Subcutaneous abdominal adipose tissue (tissue), 5 donors: ENCODE measurements around the gene RAB11FIP4.

Experiments used
- H3K27ac ChIP-seq: one replicate; pipeline ENCODE4 v1.7.0; 2013; ENCODE audit warnings: low read depth, mild to moderate bottlenecking, inconsistent platforms, low read length, moderate library complexity
- H3K27me3 ChIP-seq, 5 donors: one replicate each; pipeline ENCODE4 v1.7.0; 2013; ENCODE audit warnings: low read length in 5 of 5, inconsistent platforms in 1 of 5; ENCODE audit not compliant: control insufficient read depth in 5 of 5, insufficient read depth in 4 of 5
- H3K36me3 ChIP-seq, 5 donors: one replicate each; pipeline ENCODE4 v1.7.0; 2013; ENCODE audit warnings: low read length in 5 of 5; ENCODE audit not compliant: control insufficient read depth in 5 of 5, insufficient read depth in 5 of 5
- H3K4me1 ChIP-seq, 5 donors: one replicate each; pipeline ENCODE4 v1.7.0; 2013; ENCODE audit warnings: low read length in 5 of 5, mild to moderate bottlenecking in 3 of 5, moderate library complexity in 1 of 5; ENCODE audit not compliant: control insufficient read depth in 5 of 5, insufficient read depth in 5 of 5
- H3K4me3 ChIP-seq, 5 donors: one replicate each; pipeline ENCODE4 v1.7.0; 2013; ENCODE audit warnings: low read length in 5 of 5, low read depth in 1 of 5
- H3K9ac ChIP-seq, 5 donors: one replicate each; pipeline ENCODE4 v1.7.0; 2013; ENCODE audit warnings: low read length in 5 of 5, mild to moderate bottlenecking in 4 of 5, moderate library complexity in 3 of 5
- H3K9me3 ChIP-seq, 5 donors: one replicate each; pipeline ENCODE4 v1.7.0; 2013; ENCODE audit warnings: low read length in 5 of 5; ENCODE audit not compliant: control insufficient read depth in 5 of 5
- donor health status: healthy.
- donor health status: healthy.
- donor health status: healthy.
- donor health status: healthy.
- donor health status: healthy.

The RAB11FIP4 gene

DNA sequence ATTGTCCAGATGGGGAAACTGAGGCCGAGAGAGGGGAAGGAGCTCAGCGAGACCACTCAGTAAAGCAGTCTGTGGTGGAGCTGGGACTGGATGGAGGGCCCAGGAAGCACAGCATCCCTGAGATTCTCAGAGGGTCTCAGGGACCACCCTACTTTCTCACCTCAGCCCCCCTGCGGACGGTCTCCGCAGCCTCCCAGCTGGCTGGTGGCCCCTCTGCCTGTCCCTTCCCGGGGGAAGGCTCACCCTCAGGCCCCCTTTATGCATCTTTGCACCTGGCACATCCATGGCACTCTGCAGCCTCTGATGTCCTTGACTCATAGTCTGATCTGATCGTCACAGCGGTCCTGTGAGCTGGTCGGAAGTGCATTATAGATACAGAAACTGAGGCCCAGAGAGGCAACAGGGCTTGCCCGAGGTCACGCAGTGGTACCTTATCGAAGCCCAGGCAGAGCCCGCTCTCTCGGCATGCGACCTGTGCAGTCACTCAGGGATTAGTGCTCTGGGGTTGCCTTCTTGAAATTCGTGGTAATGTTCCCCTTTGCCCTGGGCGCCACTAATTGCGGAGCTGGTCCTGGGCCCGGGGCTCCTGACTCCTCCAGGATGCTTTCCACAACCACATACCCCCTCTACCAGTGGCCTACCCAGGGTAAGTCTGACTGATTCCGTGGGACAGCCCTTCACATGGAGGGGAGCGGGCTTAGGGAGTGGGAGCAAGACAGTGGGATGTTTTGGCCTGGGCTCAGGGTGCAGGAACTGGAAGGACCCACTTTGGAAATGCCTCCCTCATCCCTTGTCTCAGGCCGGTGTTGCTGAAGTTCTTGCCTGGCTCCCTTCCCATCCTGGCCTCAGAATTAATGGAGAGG is 24.4 kb downstream of the RAB11FIP4 start:
- no peaks in the 10 kb centered on the region for H3K9me3 ChIP-seq
- H3K4me3 ChIP-seq: no peak overlapping the region
- H3K27me3 ChIP-seq: peaks cover 0 to 15% (median 9%) of the 10 kb centered on the region in 5 donors
- H3K4me1 ChIP-seq: peaks cover 0 to 6% (median 0%) of the 10 kb centered on the region in 5 donors
- H3K27ac ChIP-seq: no peak overlapping the region
- no peaks in the 10 kb centered on the region for H3K36me3 ChIP-seq
- no peak overlapping the region for H3K9ac ChIP-seq

DNA sequence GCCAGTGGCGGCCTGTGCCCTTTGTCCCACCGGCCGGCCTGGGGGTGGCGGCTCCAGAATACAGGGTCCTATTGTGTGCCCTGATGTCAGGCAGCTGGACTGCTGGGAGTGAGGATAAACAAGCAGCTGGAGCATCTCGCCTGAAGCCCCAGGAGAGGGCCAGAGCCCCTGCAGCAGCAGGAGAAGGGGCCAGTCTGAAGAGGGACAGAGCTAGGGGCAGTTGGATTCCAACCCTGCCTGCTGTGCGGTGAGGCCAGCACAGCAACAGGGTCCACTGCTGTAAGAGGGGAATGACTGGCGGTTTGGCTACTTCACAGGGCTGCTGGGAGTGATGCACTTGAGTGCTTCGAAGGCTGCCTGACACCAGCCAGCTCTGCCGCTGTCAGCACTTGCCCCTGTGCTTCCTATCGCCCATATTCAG is 25.0 kb downstream of the RAB11FIP4 start:
- no peak overlapping the region for H3K4me3 ChIP-seq
- H3K9me3 ChIP-seq: no peaks in the 10 kb centered on the region
- H3K4me1 ChIP-seq: peaks cover 0 to 6% (median 0%) of the 10 kb centered on the region in 5 donors
- no peak overlapping the region for H3K27ac ChIP-seq
- no peaks in the 10 kb centered on the region for H3K36me3 ChIP-seq
- no peak overlapping the region for H3K9ac ChIP-seq
- H3K27me3 ChIP-seq: peaks cover 0 to 15% (median 9%) of the 10 kb centered on the region in 5 donors

DNA sequence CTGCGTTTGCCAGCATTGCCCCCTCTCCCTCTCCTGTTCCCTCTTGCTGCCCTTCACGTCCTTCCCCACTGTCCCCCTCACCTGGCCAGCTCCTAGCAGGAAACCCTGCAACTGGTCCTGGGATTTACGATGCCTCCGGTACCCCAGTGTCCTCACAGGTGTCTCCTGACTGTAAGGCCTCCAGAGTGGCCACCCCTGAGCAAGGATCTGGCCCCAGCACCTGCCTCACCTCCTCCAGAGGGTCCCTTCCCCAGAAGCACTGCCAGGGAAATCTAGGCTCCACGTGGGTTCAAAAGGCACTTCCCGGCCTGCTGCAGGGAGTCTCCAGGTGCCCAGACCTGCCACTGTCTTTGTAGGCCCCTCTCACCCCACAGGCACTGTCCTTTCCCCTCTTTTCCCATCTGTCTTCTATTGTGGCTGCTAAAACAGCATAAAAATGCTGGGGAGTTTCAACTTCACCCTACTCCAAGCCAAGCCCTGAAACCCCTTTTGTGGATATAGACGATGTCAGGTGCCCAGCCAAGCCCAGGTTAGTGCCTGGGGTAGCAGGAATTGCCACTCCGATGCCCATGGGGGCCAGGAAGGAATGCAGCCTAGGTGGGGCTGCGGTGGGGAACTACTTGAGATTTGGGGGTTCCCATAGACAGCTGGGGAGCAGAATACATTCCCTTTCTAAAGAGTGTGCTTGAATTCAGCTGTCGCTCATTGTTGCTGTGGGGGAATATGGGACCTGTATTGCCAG is 25.7 kb downstream of the RAB11FIP4 start:
- Histone ChIP-seq H3K9ac (no peak overlapping the region), H3K27ac (no peak overlapping the region), H3K4me1 (peaks cover 0 to 6% (median 0%) of the 10 kb centered on the region in 5 donors), H3K36me3 (no peaks in the 10 kb centered on the region), H3K4me3 (no peak overlapping the region), H3K9me3 (peaks cover 0 to 4% (median 0%) of the 10 kb centered on the region in 5 donors), H3K27me3 (peaks cover 0 to 10% (median 9%) of the 10 kb centered on the region in 5 donors)

DNA sequence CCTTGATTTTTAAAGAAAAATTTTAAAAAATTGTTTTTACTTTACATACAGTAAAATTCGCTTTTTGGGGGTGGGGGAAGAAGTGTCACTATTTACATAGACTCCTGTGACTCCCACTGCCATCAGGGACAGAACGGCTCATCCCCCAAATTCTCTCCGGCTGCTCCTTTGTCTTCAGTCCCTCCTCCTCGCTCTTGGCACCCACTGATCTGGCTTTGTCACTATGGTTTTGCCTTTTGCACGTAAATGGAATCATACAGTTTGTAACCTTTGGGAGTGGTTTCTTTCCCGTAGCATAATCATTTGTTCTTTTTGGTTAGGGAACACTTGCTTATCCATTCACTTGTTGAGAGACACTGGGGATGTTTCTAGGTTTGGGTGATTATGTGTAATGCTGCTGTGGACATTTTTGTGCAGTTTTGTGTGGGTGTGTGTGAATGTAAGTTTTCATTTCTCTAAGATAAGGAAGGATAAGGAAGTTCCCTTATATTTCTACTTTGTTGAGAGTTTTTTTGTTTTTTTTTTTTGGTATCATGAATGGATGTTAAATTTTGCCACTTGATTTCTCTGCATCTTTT is 27.4 kb downstream of the RAB11FIP4 start:
- Histone ChIP-seq H3K36me3 (no peaks in the 10 kb centered on the region), H3K9ac (no peak overlapping the region), H3K4me1 (peaks cover 0 to 6% (median 0%) of the 10 kb centered on the region in 5 donors), H3K9me3 (peaks cover 0 to 6% (median 2%) of the 10 kb centered on the region in 5 donors), H3K27ac (no peak overlapping the region), H3K4me3 (no peak overlapping the region), H3K27me3 (peaks cover 0 to 7% (median 3%) of the 10 kb centered on the region in 5 donors)

DNA sequence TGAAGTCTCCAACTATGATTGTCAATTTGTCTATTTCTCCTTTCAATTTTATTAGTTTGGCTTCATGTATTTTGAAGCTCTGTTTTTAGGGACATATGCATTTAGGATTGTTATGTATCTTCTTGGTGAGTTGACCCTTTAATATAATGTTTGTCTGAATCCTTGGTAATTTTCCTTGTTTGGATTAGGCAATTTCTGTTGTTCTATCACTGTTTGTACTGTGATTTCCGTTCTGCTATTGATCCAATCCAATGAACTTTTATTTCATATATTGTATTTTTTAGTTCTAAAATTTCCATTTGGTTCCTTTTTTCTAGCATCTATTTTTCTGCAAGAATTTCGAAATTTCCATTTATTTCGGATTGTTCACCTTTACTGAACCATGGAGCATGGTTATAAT is 31.0 kb downstream of the RAB11FIP4 start:
- no peaks in the 10 kb centered on the region for H3K36me3 ChIP-seq
- peaks cover 0 to 2% (median 0%) of the 10 kb centered on the region in 5 donors for H3K27me3 ChIP-seq
- peaks cover 0 to 6% (median 2%) of the 10 kb centered on the region in 5 donors for H3K9me3 ChIP-seq
- no peak overlapping the region for H3K27ac ChIP-seq
- no peak overlapping the region for H3K4me3 ChIP-seq
- H3K9ac ChIP-seq: no peak overlapping the region
- peaks cover 0 to 14% (median 12%) of the 10 kb centered on the region in 5 donors for H3K4me1 ChIP-seq

DNA sequence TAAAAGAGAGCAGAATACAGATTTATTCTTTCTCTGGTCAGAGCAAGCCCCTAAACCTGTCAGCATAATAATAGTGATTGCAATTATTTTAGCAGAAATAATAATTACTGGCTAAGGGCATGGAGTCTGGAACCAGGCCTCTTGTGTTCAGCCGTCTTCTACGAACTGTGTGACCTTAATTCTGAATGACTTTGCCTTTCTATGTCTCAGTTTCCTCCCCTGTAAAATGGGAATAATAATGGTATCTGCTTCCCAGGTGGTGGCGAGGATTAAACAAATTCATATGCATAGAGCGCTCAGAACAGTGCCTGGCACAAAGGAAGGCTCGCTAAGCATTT is 33.4 kb downstream of the RAB11FIP4 start:
- H3K27ac ChIP-seq: no peak overlapping the region
- H3K36me3 ChIP-seq: no peaks in the 10 kb centered on the region
- H3K9ac ChIP-seq: peak overlapping the region in 2 of 5 donors; percentile 21 to 47
- peaks cover 0 to 6% (median 2%) of the 10 kb centered on the region in 5 donors for H3K9me3 ChIP-seq
- no peak overlapping the region for H3K4me3 ChIP-seq
- peaks cover 2 to 11% (median 4%) of the 10 kb centered on the region in 5 donors for H3K27me3 ChIP-seq
- peaks cover 0 to 14% (median 12%) of the 10 kb centered on the region in 5 donors for H3K4me1 ChIP-seq

DNA sequence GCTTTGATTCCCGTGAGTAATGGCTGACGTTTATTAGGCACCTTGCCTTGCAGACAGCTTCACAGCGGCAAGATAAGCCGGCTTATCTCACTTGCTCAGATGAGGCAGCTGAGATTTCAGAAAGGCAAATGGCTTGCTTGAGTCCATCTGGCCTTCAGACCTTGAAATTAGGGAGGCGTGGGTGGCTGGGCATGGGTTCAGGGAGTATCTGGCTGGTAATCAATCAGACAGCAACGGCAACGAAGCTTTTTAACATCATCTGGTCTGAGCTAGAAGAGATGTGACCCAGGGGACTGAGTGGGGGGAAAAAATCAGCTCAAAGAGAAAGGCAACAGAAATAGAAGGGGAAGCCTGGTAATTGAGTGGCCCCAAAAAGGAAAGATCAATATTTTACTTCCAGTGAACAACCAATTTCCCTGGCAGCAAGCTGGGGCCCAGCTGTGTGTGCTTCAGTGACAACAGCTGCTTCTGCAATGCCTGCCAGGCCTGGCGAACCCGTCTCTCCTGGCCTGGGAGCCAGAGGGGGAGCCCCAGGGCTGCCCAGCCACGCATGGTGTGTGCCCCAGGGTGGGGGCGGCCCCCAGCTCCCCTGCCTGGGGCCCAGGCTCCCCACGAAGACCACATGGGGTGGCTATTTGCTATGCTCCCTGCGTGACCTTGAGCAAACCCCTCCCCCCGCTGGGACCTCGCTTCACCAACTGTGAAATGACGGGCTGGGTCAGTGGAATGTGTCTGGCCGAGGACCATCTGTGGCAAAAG is 34.0 kb downstream of the RAB11FIP4 start:
- no peak overlapping the region for H3K27ac ChIP-seq
- H3K36me3 ChIP-seq: no peaks in the 10 kb centered on the region
- H3K27me3 ChIP-seq: peaks cover 3 to 12% (median 4%) of the 10 kb centered on the region in 5 donors
- H3K9ac ChIP-seq: peak overlapping the region in 2 of 5 donors; percentile 21 to 47
- peaks cover 0 to 6% (median 2%) of the 10 kb centered on the region in 5 donors for H3K9me3 ChIP-seq
- peaks cover 0 to 14% (median 12%) of the 10 kb centered on the region in 5 donors for H3K4me1 ChIP-seq
- H3K4me3 ChIP-seq: peak overlapping the region in 3 of 5 donors; percentile 31 to 52 (median 42)

DNA sequence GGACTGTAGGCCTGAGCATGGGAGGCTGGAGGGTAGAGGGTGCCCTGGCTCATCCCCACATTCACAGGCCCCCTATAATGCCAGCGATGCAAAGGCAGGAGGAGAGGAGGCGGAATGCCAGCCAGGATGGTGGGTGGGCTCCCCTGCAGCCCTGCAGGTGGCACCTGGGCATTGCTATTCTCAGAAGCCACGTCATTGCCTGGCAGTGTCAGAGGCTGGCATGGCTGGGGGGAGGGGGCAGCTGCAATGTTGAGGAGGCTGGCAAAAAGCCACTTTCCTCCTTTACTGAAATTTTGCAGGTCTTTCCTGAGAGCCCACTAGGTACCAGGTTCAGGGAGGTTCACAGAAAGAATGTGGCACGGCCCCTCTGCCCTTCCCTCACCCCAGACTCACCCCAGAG is 36.2 kb downstream of the RAB11FIP4 start:
- Histone ChIP-seq H3K27ac (no peak overlapping the region), H3K27me3 (peaks cover 3 to 22% (median 10%) of the 10 kb centered on the region in 5 donors), H3K9ac (no peak overlapping the region)

DNA sequence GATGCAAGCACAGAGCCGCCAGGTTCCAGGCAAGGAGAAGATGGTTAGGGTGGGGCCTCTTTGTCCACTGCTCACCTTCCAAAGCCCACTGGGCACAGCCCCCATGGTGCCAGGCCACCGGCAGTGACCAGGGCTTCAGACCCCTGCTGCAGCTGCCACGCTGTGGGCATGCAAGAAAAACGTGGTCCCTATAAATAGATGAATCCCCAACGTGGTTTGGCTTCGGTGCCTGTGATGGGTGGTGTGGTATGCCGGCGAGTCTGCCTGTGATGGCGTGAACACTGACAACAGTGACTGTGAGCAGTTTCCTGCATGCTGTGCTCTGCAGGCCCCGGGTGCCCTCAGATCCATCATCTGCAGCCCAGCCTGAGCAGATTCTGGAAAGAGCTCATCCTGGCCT is 36.6 kb downstream of the RAB11FIP4 start:
- Histone ChIP-seq H3K9ac (no peak overlapping the region), H3K9me3 (peaks cover 0 to 2% (median 0%) of the 10 kb centered on the region in 5 donors), H3K4me1 (peaks cover 0 to 14% (median 12%) of the 10 kb centered on the region in 5 donors), H3K27ac (no peak overlapping the region), H3K4me3 (no peak overlapping the region), H3K27me3 (peaks cover 3 to 24% (median 10%) of the 10 kb centered on the region in 5 donors), H3K36me3 (no peaks in the 10 kb centered on the region)

More for the DNA sequence above, 36.2 kb downstream of the RAB11FIP4 start:
- Histone ChIP-seq H3K36me3 (no peaks in the 10 kb centered on the region), H3K4me1 (peaks cover 0 to 14% (median 12%) of the 10 kb centered on the region in 5 donors), H3K4me3 (no peak overlapping the region), H3K9me3 (peaks cover 0 to 2% (median 0%) of the 10 kb centered on the region in 5 donors)
